Measurements from ENCODE around the gene CEP131. TPM values are rescaled to one million over a fixed set of nuclear protein-coding genes. Genes with fewer than 3 reads are reported as not detected.
A peak's percentile ranks its signal among the peaks of the same experiment; 100 is the strongest.

CEP131 gene
- total RNA-seq, 1 donor from 2014 or later: 35.1 TPM

DNA sequence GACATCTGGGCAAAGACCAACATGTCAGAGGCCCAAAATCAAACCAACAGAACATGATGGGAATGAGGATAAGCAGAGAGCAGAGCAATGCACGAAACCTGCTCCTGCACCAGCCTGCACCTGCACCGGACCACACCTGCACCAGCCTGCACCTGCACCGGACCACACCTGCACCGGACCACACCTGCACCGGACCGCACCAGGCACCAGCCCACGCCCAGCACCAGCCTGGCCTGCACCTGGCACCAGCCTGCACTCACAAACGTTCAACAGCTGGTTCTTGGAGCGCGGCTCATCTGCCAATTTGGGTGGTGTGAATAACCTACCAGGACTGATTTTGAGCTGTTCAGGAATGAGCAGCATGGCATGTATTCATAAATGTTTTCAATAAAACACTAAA, 18.2 kb downstream of the CEP131 start:
- no peak overlapping the region for H3K27ac Mint-ChIP-seq (ENCODE audit: unreplicated experiment)

DNA sequence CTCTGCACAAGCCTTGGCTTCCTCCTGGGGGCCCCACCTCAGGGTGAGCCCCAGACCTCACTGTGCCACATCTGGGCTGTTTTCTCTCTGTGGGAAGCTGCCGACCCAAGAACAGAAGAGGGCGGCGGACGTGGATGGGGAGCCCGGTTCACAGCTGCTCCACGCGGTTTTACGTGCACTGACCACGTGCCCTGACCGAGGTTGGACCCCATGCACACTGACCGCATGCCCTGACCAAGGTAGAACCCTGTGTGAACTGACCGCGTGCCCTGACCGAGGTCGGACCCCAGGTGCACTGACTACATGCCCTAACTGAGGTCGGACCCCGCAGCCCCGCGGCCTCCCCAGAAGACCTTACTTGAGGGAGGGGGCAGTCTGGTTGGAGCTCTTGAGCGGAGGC, 19.6 kb downstream of the CEP131 start:
- Mint-ChIP-seq H3K27ac (ENCODE audit: unreplicated experiment) (no peak overlapping the region), H3K36me3 (ENCODE audit: unreplicated experiment) (no peaks in the 10 kb centered on the region), H3K9me3 (ENCODE audit: unreplicated experiment) (peaks cover 2% of the 10 kb centered on the region), H3K4me1 (ENCODE audit: low read depth, unreplicated experiment) (peaks cover 3% of the 10 kb centered on the region), H3K4me3 (ENCODE audit: unreplicated experiment) (no peak overlapping the region), H3K27me3 (ENCODE audit: unreplicated experiment) (peaks cover 4% of the 10 kb centered on the region)
- DNase-seq: no peak
- TF ChIP-seq, protein P1, sequence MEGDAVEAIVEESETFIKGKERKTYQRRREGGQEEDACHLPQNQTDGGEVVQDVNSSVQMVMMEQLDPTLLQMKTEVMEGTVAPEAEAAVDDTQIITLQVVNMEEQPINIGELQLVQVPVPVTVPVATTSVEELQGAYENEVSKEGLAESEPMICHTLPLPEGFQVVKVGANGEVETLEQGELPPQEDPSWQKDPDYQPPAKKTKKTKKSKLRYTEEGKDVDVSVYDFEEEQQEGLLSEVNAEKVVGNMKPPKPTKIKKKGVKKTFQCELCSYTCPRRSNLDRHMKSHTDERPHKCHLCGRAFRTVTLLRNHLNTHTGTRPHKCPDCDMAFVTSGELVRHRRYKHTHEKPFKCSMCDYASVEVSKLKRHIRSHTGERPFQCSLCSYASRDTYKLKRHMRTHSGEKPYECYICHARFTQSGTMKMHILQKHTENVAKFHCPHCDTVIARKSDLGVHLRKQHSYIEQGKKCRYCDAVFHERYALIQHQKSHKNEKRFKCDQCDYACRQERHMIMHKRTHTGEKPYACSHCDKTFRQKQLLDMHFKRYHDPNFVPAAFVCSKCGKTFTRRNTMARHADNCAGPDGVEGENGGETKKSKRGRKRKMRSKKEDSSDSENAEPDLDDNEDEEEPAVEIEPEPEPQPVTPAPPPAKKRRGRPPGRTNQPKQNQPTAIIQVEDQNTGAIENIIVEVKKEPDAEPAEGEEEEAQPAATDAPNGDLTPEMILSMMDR (IDR thresholded peaks at IDR 0.05; ENCODE audit: partially characterized antibody, unreplicated experiment): no peak

More for the DNA sequence above, 18.2 kb downstream of the CEP131 start:
- peaks cover 2% of the 10 kb centered on the region for H3K9me3 Mint-ChIP-seq (ENCODE audit: unreplicated experiment)
- H3K27me3 Mint-ChIP-seq (ENCODE audit: unreplicated experiment): peaks cover 2% of the 10 kb centered on the region
- no peaks in the 10 kb centered on the region for H3K36me3 Mint-ChIP-seq (ENCODE audit: unreplicated experiment)
- H3K4me3 Mint-ChIP-seq (ENCODE audit: unreplicated experiment): no peak overlapping the region
- DNase-seq: no peak
- H3K4me1 Mint-ChIP-seq (ENCODE audit: low read depth, unreplicated experiment): peaks cover 3% of the 10 kb centered on the region
- TF ChIP-seq, protein P1 (IDR thresholded peaks at IDR 0.05; ENCODE audit: partially characterized antibody, unreplicated experiment): no peak

DNA sequence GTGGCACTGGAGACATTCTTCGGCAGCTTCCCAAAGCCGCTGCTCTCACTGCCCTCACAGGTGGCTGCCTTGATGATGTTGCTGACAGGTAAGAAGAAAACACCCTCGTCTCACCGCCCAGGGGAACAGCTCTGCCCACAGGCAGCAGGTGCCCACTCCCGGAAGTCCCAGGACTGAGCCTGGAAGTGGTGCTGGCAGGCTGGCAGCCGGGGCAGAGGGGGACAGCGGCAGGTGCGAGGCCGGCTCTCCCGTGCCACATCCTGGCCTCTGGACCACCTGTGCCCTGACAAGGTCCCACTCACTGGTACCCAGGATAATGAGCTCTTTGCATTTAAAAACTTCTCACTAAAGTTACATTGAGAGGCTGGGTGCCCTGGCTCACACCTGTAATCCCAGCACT, 20.4 kb downstream of the CEP131 start:
- Mint-ChIP-seq H3K4me1 (ENCODE audit: low read depth, unreplicated experiment) (peaks cover 3% of the 10 kb centered on the region), H3K4me3 (ENCODE audit: unreplicated experiment) (no peak overlapping the region), H3K27ac (ENCODE audit: unreplicated experiment) (no peak overlapping the region), H3K27me3 (ENCODE audit: unreplicated experiment) (peaks cover 4% of the 10 kb centered on the region), H3K9me3 (ENCODE audit: unreplicated experiment) (peaks cover 2% of the 10 kb centered on the region), H3K36me3 (ENCODE audit: unreplicated experiment) (no peaks in the 10 kb centered on the region)
- DNase-seq: no peak
- TF ChIP-seq, protein P1 (IDR thresholded peaks at IDR 0.05; ENCODE audit: partially characterized antibody, unreplicated experiment): no peak

DNA sequence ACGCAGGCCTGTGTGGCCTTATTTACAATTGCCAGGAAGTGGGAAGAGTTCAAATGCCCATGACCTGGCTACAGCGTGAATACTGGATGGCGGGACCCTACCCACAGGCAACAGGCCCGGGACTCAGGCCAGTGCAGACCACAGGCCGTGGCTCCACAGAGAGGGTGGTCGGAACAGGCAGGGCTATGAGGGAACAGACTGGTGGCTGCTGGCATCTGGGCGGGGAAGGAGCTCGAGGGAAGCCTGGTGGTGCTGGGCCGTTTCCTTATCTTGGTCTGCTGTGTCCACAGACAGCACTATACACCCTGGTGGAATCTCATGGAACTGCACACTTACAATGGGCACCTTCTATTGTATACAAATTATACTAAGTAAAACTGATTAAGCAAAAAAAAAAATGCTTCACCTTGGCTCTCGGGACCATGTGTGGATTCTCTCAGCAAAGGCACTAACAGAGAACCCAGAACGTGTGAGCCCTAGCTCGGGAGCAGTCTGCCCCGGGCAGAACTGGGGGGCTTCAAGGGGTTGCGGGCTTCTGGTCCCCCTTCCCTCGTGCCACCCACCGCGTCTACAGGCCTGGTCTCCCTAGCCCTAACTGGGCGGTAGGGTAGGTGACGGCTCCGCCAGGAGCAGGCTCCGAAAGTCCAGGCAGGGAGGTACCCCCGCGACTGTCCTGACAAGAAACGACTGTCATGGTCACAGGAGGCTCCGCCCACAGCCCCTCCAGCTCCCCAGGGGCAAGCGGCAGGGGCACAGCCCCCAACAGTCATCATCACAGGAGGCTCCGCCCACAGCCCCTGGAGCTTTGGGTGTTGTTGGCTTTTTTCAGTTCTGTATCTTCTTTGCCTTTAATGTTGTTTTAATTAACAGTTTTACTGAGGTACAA, 21.8 kb downstream of the CEP131 start:
- H3K27me3 Mint-ChIP-seq (ENCODE audit: unreplicated experiment): peaks cover 4% of the 10 kb centered on the region
- H3K36me3 Mint-ChIP-seq (ENCODE audit: unreplicated experiment): no peaks in the 10 kb centered on the region
- H3K27ac Mint-ChIP-seq (ENCODE audit: unreplicated experiment): no peak overlapping the region
- peaks cover 3% of the 10 kb centered on the region for H3K4me1 Mint-ChIP-seq (ENCODE audit: low read depth, unreplicated experiment)
- H3K9me3 Mint-ChIP-seq (ENCODE audit: unreplicated experiment): peaks cover 2% of the 10 kb centered on the region
- H3K4me3 Mint-ChIP-seq (ENCODE audit: unreplicated experiment): no peak overlapping the region
- DNase-seq: peak; percentile 63
- TF ChIP-seq, protein P1 (IDR thresholded peaks at IDR 0.05; ENCODE audit: partially characterized antibody, unreplicated experiment): peak; percentile 81

DNA sequence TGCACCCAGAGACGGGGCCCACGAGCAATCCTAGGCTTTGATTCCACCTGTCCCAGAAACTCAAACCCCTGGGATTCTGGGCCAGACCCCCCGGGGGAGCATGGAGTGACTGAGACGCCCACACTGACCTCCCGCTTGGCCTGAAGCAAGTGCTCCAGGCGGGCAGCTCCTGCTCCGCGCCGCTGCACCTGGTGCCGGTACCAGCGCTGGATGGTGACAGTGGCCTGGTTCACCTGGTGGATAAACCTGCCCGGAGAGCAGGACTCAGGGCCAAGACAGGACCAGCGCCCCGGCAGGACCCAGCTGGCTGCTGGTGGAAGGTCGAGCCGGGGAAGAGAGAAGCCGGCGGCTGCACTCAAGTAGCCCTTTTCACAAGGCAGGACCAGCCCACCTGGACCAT, 22.6 kb downstream of the CEP131 start:
- no peak for DNase-seq
- no peak overlapping the region for H3K27ac Mint-ChIP-seq (ENCODE audit: unreplicated experiment)
- H3K27me3 Mint-ChIP-seq (ENCODE audit: unreplicated experiment): peaks cover 4% of the 10 kb centered on the region
- H3K36me3 Mint-ChIP-seq (ENCODE audit: unreplicated experiment): no peaks in the 10 kb centered on the region
- peaks cover 2% of the 10 kb centered on the region for H3K9me3 Mint-ChIP-seq (ENCODE audit: unreplicated experiment)
- peaks cover 3% of the 10 kb centered on the region for H3K4me1 Mint-ChIP-seq (ENCODE audit: low read depth, unreplicated experiment)
- H3K4me3 Mint-ChIP-seq (ENCODE audit: unreplicated experiment): no peak overlapping the region
- TF ChIP-seq, protein P1 (IDR thresholded peaks at IDR 0.05; ENCODE audit: partially characterized antibody, unreplicated experiment): no peak
